IMR-90 (cell line): Measurements from ENCODE around the gene FAM216B. TPM values are rescaled to one million over a fixed set of nuclear protein-coding genes. Genes with fewer than 3 reads are reported as not detected.
A peak's percentile ranks its signal among the peaks of the same experiment; 100 is the strongest.

ENCODE experiments used
- ATAC-seq: fragments of 200-7000 bp; cut with Tn5 transposase; 2 replicates; pipeline ENCODE4 v1.9.1; 2020; ENCODE audit warnings: low read depth, mild to moderate bottlenecking, moderate library complexity
- BruUV-seq: library from RNA; stranded (reverse); fragments of 400-500 nt; replicated peaks from 2 replicates; lab custom pipeline; 2021; lab: Mats Ljungman, UMichigan
- CTCF ChIA-PET: fragments of 300-600 bp; formaldehyde crosslinking; extraction: SDS; loops from one replicate; lab custom pipeline; 2021; ENCODE audit warnings: antibody characterized with exemption; lab: Yijun Ruan, JAX
- POLR2A ChIA-PET: fragments of 300-600 bp; sonication (Branson Sonifier 250); formaldehyde crosslinking; loops from one replicate; lab custom pipeline; 2022; ENCODE audit warnings: antibody characterized with exemption; ENCODE audit not compliant: unreplicated experiment; lab: Charles Lee
- DNase-seq: peaks from one replicate; pipeline ENCODE4 v3.0.0; 2013
- H2AFZ ChIP-seq: replicated peaks from 2 replicates; pipeline ENCODE3; 2013; ENCODE audit warnings: low read length, mild to moderate bottlenecking; ENCODE audit not compliant: poor library complexity
- H2AK5ac ChIP-seq: 2 replicates; pipeline ENCODE4 v1.6.1; 2013; ENCODE audit warnings: low read depth, low read length, inconsistent platforms
- H2AK9ac ChIP-seq: replicated peaks from 2 replicates; pipeline ENCODE3; 2013; ENCODE audit warnings: mild to moderate bottlenecking, low read depth, low read length, moderate library complexity; ENCODE audit not compliant: poor library complexity
- H2BK120ac ChIP-seq: 2 replicates; pipeline ENCODE4 v1.6.1; 2013; ENCODE audit warnings: low read depth, low read length, inconsistent platforms
- H2BK15ac ChIP-seq: 3 replicates; pipeline ENCODE4 v1.6.1; 2013; ENCODE audit warnings: low read depth, low read length, inconsistent platforms
- H2BK20ac ChIP-seq: 2 replicates; pipeline ENCODE4 v1.6.1; 2013; ENCODE audit warnings: low read depth, mild to moderate bottlenecking, inconsistent platforms, low read length, moderate library complexity
- H2BK5ac ChIP-seq: 2 replicates; pipeline ENCODE4 v1.6.1; 2013; ENCODE audit warnings: mild to moderate bottlenecking, low read depth, low read length, inconsistent platforms; ENCODE audit not compliant: poor library complexity, severe bottlenecking
- H3K14ac ChIP-seq: replicated peaks from 2 replicates; pipeline ENCODE4 v1.6.1; 2013; ENCODE audit warnings: low read depth, low read length, inconsistent platforms
- H3K18ac ChIP-seq: 2 replicates; pipeline ENCODE4 v1.6.1; 2013; ENCODE audit warnings: low read depth, low read length, control low read depth
- H3K23ac ChIP-seq: 2 replicates; pipeline ENCODE4 v1.6.1; 2013; ENCODE audit warnings: low read depth, low read length, inconsistent platforms
- H3K27ac ChIP-seq: 2 replicates; pipeline ENCODE4 v1.5.1; 2013; ENCODE audit warnings: mild to moderate bottlenecking, control low read depth, low read length; ENCODE audit not compliant: insufficient read depth
- H3K27me3 ChIP-seq: 2 replicates; pipeline ENCODE4 v1.6.1; 2013; ENCODE audit warnings: low read length; ENCODE audit not compliant: control insufficient read depth, insufficient read depth
- H3K36me3 ChIP-seq: 2 replicates; pipeline ENCODE4 v1.6.1; 2013; ENCODE audit warnings: low read length, mixed read lengths; ENCODE audit not compliant: control insufficient read depth, insufficient read depth
- H3K4ac ChIP-seq: 2 replicates; pipeline ENCODE4 v1.6.1; 2013; ENCODE audit warnings: low read depth, low read length, inconsistent platforms
- H3K4me1 ChIP-seq: 2 replicates; pipeline ENCODE4 v1.6.1; 2013; ENCODE audit warnings: low read length, mixed read lengths; ENCODE audit not compliant: control insufficient read depth, insufficient read depth
- H3K4me2 ChIP-seq: 2 replicates; pipeline ENCODE4 v1.6.1; 2013; ENCODE audit warnings: low read depth, mild to moderate bottlenecking, control low read depth, low read length, moderate library complexity
- H3K4me3 ChIP-seq: 2 replicates; pipeline ENCODE4 v1.5.1; 2013; ENCODE audit warnings: low read depth, mild to moderate bottlenecking, control low read depth, low read length, moderate library complexity; ENCODE audit not compliant: insufficient read depth
- H3K56ac ChIP-seq: 2 replicates; pipeline ENCODE4 v1.6.1; 2013; ENCODE audit warnings: low read length, inconsistent platforms; ENCODE audit not compliant: insufficient read depth; ENCODE audit errors: extremely low read depth
- H3K79me1 ChIP-seq, 2 experiments: 2 replicates each; pipeline ENCODE4 v1.6.1; 2013; ENCODE audit warnings: low read length in 2 of 2, inconsistent platforms in 1 of 2, low read depth in 1 of 2
- H3K9ac ChIP-seq: 2 replicates; pipeline ENCODE4 v1.6.1; 2013; ENCODE audit warnings: low read depth, low read length, control low read depth
- H3K9me1 ChIP-seq: 2 replicates; pipeline ENCODE4 v1.6.1; 2013; ENCODE audit warnings: low read length, inconsistent platforms; ENCODE audit not compliant: insufficient read depth
- H3K9me3 ChIP-seq: 2 replicates; pipeline ENCODE4 v1.6.1; 2013; ENCODE audit warnings: low read length; ENCODE audit not compliant: control insufficient read depth, insufficient read depth
- H4K20me1 ChIP-seq: 2 replicates; pipeline ENCODE4 v1.6.1; 2013; ENCODE audit warnings: low read length, inconsistent platforms; ENCODE audit not compliant: insufficient read depth
- H4K5ac ChIP-seq: 2 replicates; pipeline ENCODE4 v1.6.1; 2013; ENCODE audit warnings: mild to moderate bottlenecking, low read depth, low read length, control low read depth
- H4K8ac ChIP-seq, 2 experiments: 2 replicates each; pipeline ENCODE4 v1.6.1; 2013; ENCODE audit warnings: low read depth in 2 of 2, low read length in 2 of 2, control low read depth in 1 of 2, inconsistent platforms in 1 of 2
- H4K91ac ChIP-seq: 2 replicates; pipeline ENCODE4 v1.6.1; 2013; ENCODE audit warnings: low read depth, low read length, inconsistent platforms; ENCODE audit not compliant: insufficient read depth
- BHLHE40 ChIP-seq: fragments of 150-350 bp; IDR thresholded peaks from 2 replicates; pipeline ENCODE4 v1.6.1; 2016; ENCODE audit warnings: mild to moderate bottlenecking, low read depth, low read length
- CEBPB ChIP-seq: IDR thresholded peaks from 2 replicates; pipeline ENCODE4 v1.6.1; 2012; ENCODE audit warnings: low read depth, low read length, improper control_type of control experiment
- CHD1 ChIP-seq: IDR thresholded peaks from 2 replicates; pipeline ENCODE4 v1.6.1; 2012; ENCODE audit warnings: low read depth, low read length, improper control_type of control experiment
- FOS ChIP-seq: fragments of 150-350 bp; IDR thresholded peaks from 2 replicates; pipeline ENCODE4 v1.6.1; 2016; ENCODE audit warnings: low read depth, low read length
- MAFK ChIP-seq: IDR thresholded peaks from 2 replicates; pipeline ENCODE4 v1.6.1; 2012; ENCODE audit warnings: low read depth, low read length, improper control_type of control experiment
- MXI1 ChIP-seq: IDR thresholded peaks from 2 replicates; pipeline ENCODE4 v1.6.1; 2012; ENCODE audit warnings: low read depth, mild to moderate bottlenecking, low read length, moderate library complexity, borderline replicate concordance
- NFE2L2 ChIP-seq: fragments of 150-350 bp; IDR thresholded peaks from 2 replicates; pipeline ENCODE4 v1.6.1; 2016; ENCODE audit warnings: low read depth, mild to moderate bottlenecking, low read length
- POLR2A ChIP-seq: IDR thresholded peaks from 2 replicates; pipeline ENCODE4 v1.6.1; 2012; ENCODE audit warnings: mild to moderate bottlenecking, low read depth, low read length
- RAD21 ChIP-seq: IDR thresholded peaks from 2 replicates; pipeline ENCODE4 v1.6.1; 2012; ENCODE audit warnings: low read length, improper control_type of control experiment
- RCOR1 ChIP-seq: IDR thresholded peaks from 2 replicates; pipeline ENCODE4 v1.6.1; 2012; ENCODE audit warnings: mild to moderate bottlenecking, low read length, improper control_type of control experiment; ENCODE audit not compliant: insufficient replicate concordance
- RFX5 ChIP-seq: IDR thresholded peaks from 2 replicates; pipeline ENCODE4 v1.8.0; 2012; ENCODE audit warnings: low read depth, mild to moderate bottlenecking, low read length, moderate library complexity
- SMC3 ChIP-seq: fragments of 150-350 bp; IDR thresholded peaks from 2 replicates; pipeline ENCODE4 v1.6.1; 2016; ENCODE audit warnings: low read depth, mild to moderate bottlenecking, antibody characterized with exemption, low read length, moderate library complexity
- WGBS, 2 experiments: methylation state at CpG; one replicate each; pipeline versions ENCODE4 v1.1.5 to v1.1.7; 2013; ENCODE audit warnings: missing lambda C conversion rate in 2 of 2; ENCODE audit not compliant: insufficient read length in 1 of 2; ENCODE audit errors: extremely low coverage in 2 of 2; 5-methylcytosine and 5-hydroxymethylcytosine counted together
- dilution Hi-C: fragments of 300-500 bp; cut with HindIII; formaldehyde crosslinking; loops from one replicate; pipeline ENCODE4 v1.14.3; 2018; ENCODE audit warnings: low sequenced_read_pairs; ENCODE audit not compliant: unreplicated experiment
- in situ Hi-C: fragments of 300-500 bp; cut with MboI; formaldehyde crosslinking; loops from 3 replicates; pipeline ENCODE4 v1.14.3; 2019; ENCODE audit warnings: low sequenced_read_pairs, inconsistent platforms, mixed read lengths
- intact Hi-C: fragments of 100-400 bp; cut with micrococcal nuclease; formaldehyde crosslinking; loops from 2 replicates; pipeline ENCODE4 v1.10.0; 2022
- polyA plus RNA-seq, 3 experiments: library from polyadenylated mRNA; depleted of rRNA; stranded (reverse); fragments of >200 nt; gene quantifications; 2 replicates each; pipeline ENCODE4 v1.2.3, GENCODE V29; 2012; ENCODE audit warnings: low replicate concordance in 1 of 3
- total RNA-seq: library from RNA; depleted of rRNA; stranded (reverse); fragments of >200 nt; gene quantifications from 2 replicates; pipeline ENCODE4 v1.2.3, GENCODE V29; 2012
- TF ChIP-seq, protein P1 (sequence below): conservative IDR thresholded peaks from 2 replicates; pipeline ENCODE4 v1.5.1; 2012; ENCODE audit warnings: mild to moderate bottlenecking, low read depth, low read length, improper control_type of control experiment
- TF ChIP-seq, protein P2 (sequence below): fragments of 150-350 bp; IDR thresholded peaks from 2 replicates; pipeline ENCODE4 v1.6.1; 2017; ENCODE audit warnings: mild to moderate bottlenecking, antibody characterized with exemption, low read length, low read depth
- TF ChIP-seq, protein P3 (sequence below): fragments of 150-350 bp; IDR thresholded peaks from 2 replicates; pipeline ENCODE4 v1.6.1; 2016; ENCODE audit warnings: low read depth, mild to moderate bottlenecking, low read length, moderate library complexity, borderline replicate concordance

The FAM216B gene
- total and polyA plus RNA-seq, 2 of the 4 experiments (the other 2 are of a cell fraction) = not detected

DNA sequence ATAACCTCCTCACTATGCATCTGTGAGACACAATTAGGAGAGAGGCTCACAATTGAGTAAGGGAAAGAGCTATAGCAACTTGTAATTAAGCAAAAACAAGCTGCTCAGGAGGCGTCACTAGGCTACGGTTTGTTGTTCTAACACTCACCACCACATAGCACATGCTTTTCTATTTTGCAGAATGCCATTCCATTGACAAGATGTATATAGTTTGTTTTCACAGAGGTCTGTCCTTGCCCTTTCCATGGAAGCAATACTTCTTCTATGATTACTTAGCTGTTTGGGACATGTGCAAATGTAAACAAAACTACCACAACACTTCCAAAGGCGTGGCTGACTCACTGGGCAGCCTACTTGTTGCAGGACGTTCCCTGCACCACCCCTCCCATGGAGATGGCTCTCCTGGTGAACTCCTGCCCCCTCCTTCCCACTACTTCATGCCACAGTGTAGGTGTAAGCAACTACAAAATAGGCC, 33.9 kb upstream of the FAM216B start:
- peak; percentile 99 for DNase-seq
- dilution Hi-C loops (no loop called here), intact Hi-C loops (no loop called here), in situ Hi-C loops (no loop called here)
- Histone ChIP-seq H2BK15ac (0 out of 3 replicates have a peak overlapping the region, but pooled peaks have one; percentile 45), H3K27ac (peak overlapping the region; percentile 20; the same call in 1 of the 2 replicates), H4K8ac (peak overlapping the region in 1 of 2 experiments; percentile 70; a peak in 2 of 4 replicates), H3K14ac (peak overlapping the region; percentile 82; the same call in 1 of the 2 replicates), H3K79me1 (no peaks in the 10 kb centered on the region), H2AK5ac (peak overlapping the region; percentile 7; the same call in 1 of the 2 replicates), H3K9me1 (peaks cover 5% of the 10 kb centered on the region; the same call in 1 of the 2 replicates), H3K4me3 (no peak overlapping the region), H3K4me2 (peak overlapping the region; percentile 36), H3K56ac (no peak overlapping the region), H2BK120ac (peak overlapping the region; percentile 80), H2AK9ac (peak overlapping the region; percentile 33), H4K5ac (no peak overlapping the region), H2BK5ac (peak overlapping the region; percentile 87), H2BK20ac (peak overlapping the region; percentile 73), H3K27me3 (no peaks in the 10 kb centered on the region), H3K4me1 (peaks cover 16% of the 10 kb centered on the region), H4K20me1 (no peaks in the 10 kb centered on the region), H2AFZ (peak overlapping the region; percentile 19), H3K9me3 (no peaks in the 10 kb centered on the region), H3K18ac (peak overlapping the region; percentile 6; the same call in 1 of the 2 replicates), H3K36me3 (no peaks in the 10 kb centered on the region), H3K9ac (no peak overlapping the region), H4K91ac (peak overlapping the region; percentile 45; the same call in 1 of the 2 replicates), H3K23ac (no peak overlapping the region), H3K4ac (peak overlapping the region; percentile 66)
- ChIA-PET POLR2A (no interaction called here), CTCF (interaction anchor here (1.1 kb wide), 1 partner anchor 11 kb away, joined by 4 read pairs; no protein-coding TSS in a partner anchor)
- no CpG with 5 or more reads among the region's 4 CpGs for WGBS, 2 experiments
- peak; percentile 95 for ATAC-seq
- no TSS peak for BruUV-seq
- peak; percentile 22; the same call in 1 of the 2 replicates for TF ChIP-seq NFE2L2
- TF ChIP-seq BHLHE40 = peak; percentile 89
- TF ChIP-seq RCOR1 = peak; percentile 51
- TF ChIP-seq RAD21 = no peak; the same call in 1 of the 2 replicates
- 0 out of 2 replicates have a peak, but pooled peaks have one; percentile 58 for TF ChIP-seq MXI1
- no peak for TF ChIP-seq RFX5
- TF ChIP-seq MAFK = no peak
- TF ChIP-seq SMC3 = no peak
- TF ChIP-seq CHD1 = 0 out of 2 replicates have a peak, but pooled peaks have one; percentile 37
- TF ChIP-seq, protein P1, sequence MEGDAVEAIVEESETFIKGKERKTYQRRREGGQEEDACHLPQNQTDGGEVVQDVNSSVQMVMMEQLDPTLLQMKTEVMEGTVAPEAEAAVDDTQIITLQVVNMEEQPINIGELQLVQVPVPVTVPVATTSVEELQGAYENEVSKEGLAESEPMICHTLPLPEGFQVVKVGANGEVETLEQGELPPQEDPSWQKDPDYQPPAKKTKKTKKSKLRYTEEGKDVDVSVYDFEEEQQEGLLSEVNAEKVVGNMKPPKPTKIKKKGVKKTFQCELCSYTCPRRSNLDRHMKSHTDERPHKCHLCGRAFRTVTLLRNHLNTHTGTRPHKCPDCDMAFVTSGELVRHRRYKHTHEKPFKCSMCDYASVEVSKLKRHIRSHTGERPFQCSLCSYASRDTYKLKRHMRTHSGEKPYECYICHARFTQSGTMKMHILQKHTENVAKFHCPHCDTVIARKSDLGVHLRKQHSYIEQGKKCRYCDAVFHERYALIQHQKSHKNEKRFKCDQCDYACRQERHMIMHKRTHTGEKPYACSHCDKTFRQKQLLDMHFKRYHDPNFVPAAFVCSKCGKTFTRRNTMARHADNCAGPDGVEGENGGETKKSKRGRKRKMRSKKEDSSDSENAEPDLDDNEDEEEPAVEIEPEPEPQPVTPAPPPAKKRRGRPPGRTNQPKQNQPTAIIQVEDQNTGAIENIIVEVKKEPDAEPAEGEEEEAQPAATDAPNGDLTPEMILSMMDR = no peak
- TF ChIP-seq, protein P2, sequence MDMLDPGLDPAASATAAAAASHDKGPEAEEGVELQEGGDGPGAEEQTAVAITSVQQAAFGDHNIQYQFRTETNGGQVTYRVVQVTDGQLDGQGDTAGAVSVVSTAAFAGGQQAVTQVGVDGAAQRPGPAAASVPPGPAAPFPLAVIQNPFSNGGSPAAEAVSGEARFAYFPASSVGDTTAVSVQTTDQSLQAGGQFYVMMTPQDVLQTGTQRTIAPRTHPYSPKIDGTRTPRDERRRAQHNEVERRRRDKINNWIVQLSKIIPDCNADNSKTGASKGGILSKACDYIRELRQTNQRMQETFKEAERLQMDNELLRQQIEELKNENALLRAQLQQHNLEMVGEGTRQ = no peak
- TF ChIP-seq, protein P3, sequence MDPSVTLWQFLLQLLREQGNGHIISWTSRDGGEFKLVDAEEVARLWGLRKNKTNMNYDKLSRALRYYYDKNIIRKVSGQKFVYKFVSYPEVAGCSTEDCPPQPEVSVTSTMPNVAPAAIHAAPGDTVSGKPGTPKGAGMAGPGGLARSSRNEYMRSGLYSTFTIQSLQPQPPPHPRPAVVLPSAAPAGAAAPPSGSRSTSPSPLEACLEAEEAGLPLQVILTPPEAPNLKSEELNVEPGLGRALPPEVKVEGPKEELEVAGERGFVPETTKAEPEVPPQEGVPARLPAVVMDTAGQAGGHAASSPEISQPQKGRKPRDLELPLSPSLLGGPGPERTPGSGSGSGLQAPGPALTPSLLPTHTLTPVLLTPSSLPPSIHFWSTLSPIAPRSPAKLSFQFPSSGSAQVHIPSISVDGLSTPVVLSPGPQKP = no peak
- TF ChIP-seq POLR2A = no peak; the same call in 1 of the 2 replicates
- peak; percentile 81 for TF ChIP-seq CEBPB
- peak; percentile 96 for TF ChIP-seq FOS
